ENCODE data around the gene HMBS. TPM values are rescaled to one million over a fixed set of nuclear protein-coding genes. Genes with fewer than 3 reads are reported as not detected.
"Not testable (repeated sequence)": the region's sequence is repeated elsewhere in the genome, so short reads cannot be mapped to it uniquely, and the experiment has no call there.

Gene HMBS
- 10 to 100 TPM; 17.3 to 18.8 TPM for total RNA-seq

DNA sequence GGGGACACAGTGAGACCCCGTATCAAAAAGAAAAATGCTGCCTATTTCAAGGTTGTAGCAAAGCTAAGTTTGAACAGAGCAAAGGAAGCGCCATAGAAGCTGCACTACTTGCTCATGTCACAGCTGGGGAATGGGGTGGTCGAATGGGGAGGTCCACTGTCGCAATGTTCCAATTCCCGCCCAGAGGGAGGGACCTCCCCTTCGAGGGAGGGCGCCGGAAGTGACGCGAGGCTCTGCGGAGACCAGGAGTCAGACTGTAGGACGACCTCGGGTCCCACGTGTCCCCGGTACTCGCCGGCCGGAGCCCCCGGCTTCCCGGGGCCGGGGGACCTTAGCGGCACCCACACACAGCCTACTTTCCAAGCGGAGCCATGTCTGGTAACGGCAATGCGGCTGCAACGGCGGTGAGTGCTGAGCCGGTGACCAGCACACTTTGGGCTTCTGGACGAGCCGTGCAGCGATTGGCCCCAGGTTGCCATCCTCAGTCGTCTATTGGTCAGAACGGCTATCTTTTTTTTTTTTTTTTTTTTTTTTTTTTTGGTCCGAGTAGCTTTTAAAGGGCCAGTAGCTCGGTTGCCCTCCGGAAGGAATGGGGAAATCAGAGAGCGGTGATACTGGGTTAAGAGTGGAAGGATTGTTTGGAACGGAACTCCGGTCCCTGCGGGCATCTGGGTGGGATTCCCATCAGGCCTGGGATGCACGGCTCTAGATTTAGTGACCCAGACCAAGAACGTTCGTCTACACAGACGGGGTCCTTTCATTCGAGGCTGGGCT, at the start of gene HMBS:
TSS of gene HMBS (plus strand) at position 219 of the 774 bp plus-strand sequence. CDS start at position 372, 153 bp downstream.
- Mint-ChIP-seq H3K27ac (peak within 1 kb of the TSS; percentile 91), H3K27me3 (no peaks in the 10 kb centered on the region), H3K4me1 (peaks cover 47% of the 10 kb centered on the region), H3K9me3 (no peaks in the 10 kb centered on the region), H3K36me3 (ENCODE audit: low read depth) (peaks cover 23% of the 10 kb centered on the region), H3K4me3 (peak within 1 kb of the TSS; percentile 98)
- peak; percentile 89 for DNase-seq
- ChIA-PET POLR2A (interaction anchor here (0.7 to 6.7 kb wide), 18 partner anchors 10 to 294 kb away, joined by 3 to 121 read pairs (median 4); partner anchors contain the start of genes C2CD2L, CBL, CENATAC and DDX6), CTCF (interaction anchor here (0.6 to 2.8 kb wide), 9 partner anchors 10 to 121 kb away, joined by 3 to 21 read pairs (median 9); partner anchors contain the start of genes CBL, DPAGT1 and VPS11)

DNA sequence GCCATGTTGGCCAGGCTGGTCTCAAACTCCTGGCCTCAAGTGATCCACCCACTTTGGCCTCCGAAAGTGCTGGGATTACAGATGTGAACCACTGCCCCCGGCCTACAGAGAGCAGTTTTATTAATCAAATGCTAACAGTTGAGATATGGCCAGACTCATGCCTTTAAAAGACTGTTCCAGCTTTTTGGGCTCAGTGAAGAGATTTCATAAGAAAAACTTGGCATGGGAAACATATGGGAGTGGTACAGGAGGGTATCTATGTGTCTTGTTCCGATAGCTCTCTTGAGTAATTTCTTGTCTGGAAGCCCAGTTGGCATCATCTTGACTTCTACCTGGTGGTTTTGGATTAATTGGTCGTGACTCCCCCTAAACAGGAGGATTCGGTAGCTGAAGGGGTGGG, 45.8 kb upstream of the HMBS start:
- Mint-ChIP-seq H3K9me3 (no peaks in the 10 kb centered on the region), H3K4me3 (no peak overlapping the region), H3K4me1 (peaks cover 4% of the 10 kb centered on the region), H3K36me3 (ENCODE audit: low read depth) (no peaks in the 10 kb centered on the region), H3K27ac (no peak overlapping the region), H3K27me3 (peaks cover 2% of the 10 kb centered on the region)
- POLR2A ChIA-PET, result interaction anchor here (0.6 to 1.0 kb wide), 3 partner anchors 8 to 20 kb away, joined by 3 to 4 read pairs (median 4); partner anchors contain the start of genes SLC37A4 and TRAPPC4
- CTCF ChIA-PET, result interaction anchor here (0.9 to 1.5 kb wide), 2 partner anchors 8 to 17 kb away, joined by 4 read pairs; no protein-coding TSS in a partner anchor
- no peak for DNase-seq

DNA sequence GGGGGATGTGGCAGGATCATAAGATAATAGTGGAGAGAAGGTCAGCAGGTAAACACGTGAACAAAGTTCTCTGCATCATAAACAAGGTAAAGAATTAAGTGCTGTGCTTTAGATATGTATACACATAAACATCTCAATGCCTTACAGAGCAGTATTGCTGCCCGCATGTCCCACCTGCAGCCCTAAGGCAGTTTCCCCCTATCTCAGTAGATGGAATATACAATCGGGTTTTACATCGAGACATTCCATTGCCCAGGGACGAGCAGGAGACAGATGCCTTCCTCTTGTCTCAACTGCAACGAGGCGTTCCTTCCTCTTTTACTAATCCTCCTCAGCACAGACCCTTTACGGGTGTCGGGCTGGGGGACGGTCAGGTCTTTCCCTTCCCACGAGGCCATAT, 45.2 kb upstream of the HMBS start:
- ChIA-PET POLR2A (interaction anchor here (0.6 to 1.0 kb wide), 3 partner anchors 9 to 20 kb away, joined by 3 to 4 read pairs (median 4); partner anchors contain the start of genes SLC37A4 and TRAPPC4), CTCF (interaction anchor here (1.5 kb wide), 1 partner anchor 17 kb away, joined by 4 read pairs; no protein-coding TSS in a partner anchor)
- not testable (repeated sequence) for H3K9me3 Mint-ChIP-seq; DNase-seq; H3K4me1 Mint-ChIP-seq; H3K27me3 Mint-ChIP-seq; H3K4me3 Mint-ChIP-seq; H3K27ac Mint-ChIP-seq; H3K36me3 Mint-ChIP-seq (ENCODE audit: low read depth)

DNA sequence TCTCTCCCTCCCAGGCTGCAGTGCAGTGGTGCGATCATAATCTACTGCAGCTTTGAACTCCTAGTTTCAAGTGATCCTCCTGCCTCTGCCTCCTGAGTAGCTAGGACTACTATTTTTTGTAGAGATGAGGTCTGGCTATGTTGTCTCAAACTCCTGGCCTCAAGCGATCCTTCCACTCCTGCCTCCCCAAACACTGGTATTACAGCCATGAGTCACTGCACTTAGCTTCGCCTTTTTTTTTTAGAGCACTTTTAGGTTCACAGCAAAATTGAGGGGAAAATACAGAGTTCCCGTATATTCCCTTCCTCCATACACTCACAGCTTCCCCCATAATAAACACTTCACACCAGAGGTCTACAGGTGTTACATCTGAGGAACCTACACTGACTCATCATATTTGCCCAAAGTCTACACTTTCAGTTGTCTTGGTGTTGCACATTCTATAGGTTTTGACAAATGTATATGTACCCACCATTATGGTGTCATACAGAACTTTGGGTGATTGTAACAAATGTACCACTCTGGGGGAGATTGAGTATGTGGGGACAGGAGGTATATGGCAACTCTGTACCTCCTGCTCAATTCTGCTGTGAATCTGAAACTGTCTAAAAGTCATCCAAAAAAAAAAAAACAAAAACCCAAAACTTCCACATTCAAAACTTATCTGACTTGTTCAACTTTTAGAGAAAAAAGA, 42.7 kb upstream of the HMBS start:
- H3K9me3 Mint-ChIP-seq, result no peaks in the 10 kb centered on the region
- no peak for DNase-seq
- peaks cover 26% of the 10 kb centered on the region for H3K36me3 Mint-ChIP-seq (ENCODE audit: low read depth)
- POLR2A ChIA-PET, result interaction anchor here (0.6 to 1.5 kb wide), 3 partner anchors 10 to 13 kb away, joined by 3 to 5 read pairs (median 3); no protein-coding TSS in a partner anchor
- H3K27me3 Mint-ChIP-seq, result peaks cover 2% of the 10 kb centered on the region
- H3K27ac Mint-ChIP-seq, result no peak overlapping the region
- no peak overlapping the region for H3K4me3 Mint-ChIP-seq
- CTCF ChIA-PET, result interaction anchor here (0.7 to 1.3 kb wide), 4 partner anchors 9 to 15 kb away, joined by 3 to 5 read pairs (median 4); no protein-coding TSS in a partner anchor
- peaks cover 4% of the 10 kb centered on the region for H3K4me1 Mint-ChIP-seq

DNA sequence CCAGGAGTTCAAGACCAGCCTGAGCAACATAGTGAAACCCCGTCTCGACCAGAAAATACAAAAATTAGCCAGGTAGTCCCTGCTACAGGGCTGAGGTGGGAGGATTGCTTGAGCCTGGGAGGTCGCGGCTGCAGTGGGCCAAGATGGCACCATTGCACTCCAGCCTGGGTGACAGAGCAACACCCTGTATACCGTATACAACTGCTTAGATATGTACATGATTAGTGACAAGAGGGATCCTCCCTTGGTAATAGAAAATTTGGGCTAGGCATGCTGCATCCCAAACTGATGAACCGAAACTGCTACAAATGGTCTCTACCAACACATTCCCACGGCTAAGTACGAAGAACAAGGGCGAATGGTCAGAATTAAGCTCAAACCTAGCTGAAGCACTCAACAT, 41.8 kb upstream of the HMBS start:
- DNase-seq, result no peak
- H3K27ac Mint-ChIP-seq, result no peak overlapping the region
- no peak overlapping the region for H3K4me3 Mint-ChIP-seq
- H3K27me3 Mint-ChIP-seq, result peaks cover 2% of the 10 kb centered on the region
- H3K36me3 Mint-ChIP-seq (ENCODE audit: low read depth), result peaks cover 34% of the 10 kb centered on the region
- no peaks in the 10 kb centered on the region for H3K9me3 Mint-ChIP-seq
- CTCF ChIA-PET, result interaction anchor here (1.3 kb wide), 1 partner anchor 10 kb away, joined by 3 read pairs; no protein-coding TSS in a partner anchor
- peaks cover 4% of the 10 kb centered on the region for H3K4me1 Mint-ChIP-seq
- POLR2A ChIA-PET, result interaction anchor here (1.1 to 1.5 kb wide), 3 partner anchors 9 to 25 kb away, joined by 3 to 5 read pairs (median 5); partner anchors contain the start of genes HYOU1 and VPS11

DNA sequence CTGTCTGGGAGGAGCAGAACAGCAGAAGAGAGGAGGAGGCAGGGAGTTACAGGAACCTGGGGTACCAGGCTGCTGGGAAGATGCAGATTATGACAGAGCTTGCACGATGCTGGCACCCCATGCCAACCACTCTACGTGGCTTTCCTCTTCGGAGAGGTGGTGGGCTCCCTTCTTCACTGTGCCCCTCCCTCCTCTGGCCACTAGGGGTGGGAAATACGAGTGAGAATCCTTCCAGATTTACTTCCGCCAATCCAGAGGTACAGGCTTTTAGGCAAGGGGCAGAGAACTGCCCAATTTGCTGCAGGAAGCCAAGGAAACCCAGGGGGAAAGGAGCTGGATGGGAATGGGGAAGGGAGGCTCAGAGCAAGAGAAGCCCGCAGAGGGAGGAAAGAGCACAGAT, 40.0 kb upstream of the HMBS start:
- CTCF ChIA-PET, result no interaction called here

DNA sequence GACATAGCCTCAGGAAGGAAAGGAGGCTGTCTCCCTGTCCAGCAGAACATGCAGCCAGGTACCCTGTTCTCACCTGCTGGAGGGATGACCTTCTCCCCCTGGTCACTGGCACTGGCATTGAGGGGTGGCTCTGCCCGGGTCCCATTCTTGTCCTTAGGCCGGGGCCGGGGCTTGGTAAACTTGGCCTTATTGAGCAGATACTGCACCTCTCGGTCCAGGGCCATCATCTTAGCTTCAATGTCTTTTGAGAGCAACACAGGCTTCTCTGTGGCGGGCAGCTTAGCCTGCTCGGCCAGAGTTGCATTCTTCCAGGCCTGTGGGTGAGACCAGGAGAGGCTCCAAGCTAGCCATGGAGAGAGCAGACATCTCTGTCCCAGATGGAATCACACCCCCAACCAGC, 38.2 kb upstream of the HMBS start:
- Mint-ChIP-seq H3K27me3 (no peaks in the 10 kb centered on the region), H3K4me1 (peaks cover 17% of the 10 kb centered on the region), H3K36me3 (ENCODE audit: low read depth) (peaks cover 63% of the 10 kb centered on the region), H3K4me3 (no peak overlapping the region), H3K27ac (no peak overlapping the region), H3K9me3 (no peaks in the 10 kb centered on the region)
- CTCF ChIA-PET, result interaction anchor here (0.6 to 0.8 kb wide), 3 partner anchors 8 to 57 kb away, joined by 3 to 4 read pairs (median 3); no protein-coding TSS in a partner anchor
- POLR2A ChIA-PET, result interaction anchor here (1.0 to 2.6 kb wide), 3 partner anchors 10 to 49 kb away, joined by 4 to 16 read pairs (median 6); partner anchors contain the start of genes CENATAC, HYOU1 and SLC37A4
- no peak for DNase-seq

More for the DNA sequence above, 40.0 kb upstream of the HMBS start:
- no peaks in the 10 kb centered on the region for H3K9me3 Mint-ChIP-seq
- H3K36me3 Mint-ChIP-seq (ENCODE audit: low read depth), result peaks cover 51% of the 10 kb centered on the region
- no peak overlapping the region for H3K4me3 Mint-ChIP-seq
- peaks cover 10% of the 10 kb centered on the region for H3K4me1 Mint-ChIP-seq
- POLR2A ChIA-PET, result interaction anchor here (0.9 to 1.4 kb wide), 2 partner anchors 12 to 26 kb away, joined by 3 read pairs; no protein-coding TSS in a partner anchor
- no peak overlapping the region for H3K27ac Mint-ChIP-seq
- DNase-seq, result no peak
- H3K27me3 Mint-ChIP-seq, result no peaks in the 10 kb centered on the region

DNA sequence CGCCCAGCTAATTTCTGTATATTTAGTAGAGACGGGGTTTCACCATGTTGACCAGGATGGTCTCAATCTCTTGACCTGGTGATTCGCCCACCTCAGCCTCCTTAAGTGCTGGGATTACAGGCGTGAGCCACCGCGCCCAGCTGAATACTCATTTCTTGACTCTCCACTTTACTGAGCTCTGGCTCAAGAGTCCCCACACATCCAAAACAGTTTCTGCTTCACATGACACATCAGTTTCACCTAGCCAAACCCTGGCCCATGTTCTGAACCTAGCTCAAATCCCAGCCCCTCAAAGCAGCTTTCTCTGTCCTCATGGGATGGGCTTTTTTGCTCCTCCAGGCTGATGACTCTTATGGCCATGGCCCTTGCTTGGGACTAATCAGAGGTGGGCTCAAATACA, 37.5 kb upstream of the HMBS start:
- CTCF ChIA-PET, result interaction anchor here (0.8 to 1.4 kb wide), 2 partner anchors 9 to 357 kb away, joined by 3 to 4 read pairs; no protein-coding TSS in a partner anchor
- DNase-seq, result no peak
- Mint-ChIP-seq H3K9me3 (no peaks in the 10 kb centered on the region), H3K27me3 (no peaks in the 10 kb centered on the region), H3K4me1 (peaks cover 18% of the 10 kb centered on the region), H3K27ac (no peak overlapping the region), H3K4me3 (no peak overlapping the region), H3K36me3 (ENCODE audit: low read depth) (peaks cover 68% of the 10 kb centered on the region)
- POLR2A ChIA-PET, result interaction anchor here (2.0 to 2.6 kb wide), 3 partner anchors 9 to 27 kb away, joined by 4 to 16 read pairs (median 6); partner anchors contain the start of genes HYOU1 and SLC37A4

DNA sequence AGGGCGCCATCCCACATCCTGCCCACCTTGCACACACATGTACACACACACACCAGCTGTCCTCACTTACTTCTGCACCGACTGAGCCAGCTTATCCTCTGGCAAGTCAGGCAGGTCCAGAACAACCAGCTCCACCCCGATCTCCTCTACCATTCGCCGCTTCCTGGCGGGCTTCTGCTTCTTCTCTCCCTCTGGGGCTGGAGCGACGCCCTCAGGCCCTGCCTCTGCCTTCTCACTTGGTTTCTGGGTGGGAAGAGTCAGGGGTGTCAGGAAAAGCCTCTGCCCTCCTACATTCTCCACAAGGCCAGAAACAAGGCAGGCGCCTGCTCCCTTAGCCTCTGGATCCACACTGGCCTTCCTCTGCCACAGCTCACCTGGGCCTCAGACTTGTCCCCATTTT, 36.0 kb upstream of the HMBS start:
- no peak overlapping the region for H3K27ac Mint-ChIP-seq
- H3K36me3 Mint-ChIP-seq (ENCODE audit: low read depth), result peaks cover 80% of the 10 kb centered on the region
- H3K9me3 Mint-ChIP-seq, result no peaks in the 10 kb centered on the region
- ChIA-PET POLR2A (interaction anchor here (1.4 to 2.6 kb wide), 3 partner anchors 8 to 29 kb away, joined by 4 to 16 read pairs (median 7); partner anchors contain the start of genes HYOU1 and VPS11), CTCF (interaction anchor here (1.1 to 1.4 kb wide), 2 partner anchors 17 to 359 kb away, joined by 3 to 4 read pairs; no protein-coding TSS in a partner anchor)
- H3K4me1 Mint-ChIP-seq, result peaks cover 29% of the 10 kb centered on the region
- H3K27me3 Mint-ChIP-seq, result no peaks in the 10 kb centered on the region
- DNase-seq, result no peak
- no peak overlapping the region for H3K4me3 Mint-ChIP-seq

DNA sequence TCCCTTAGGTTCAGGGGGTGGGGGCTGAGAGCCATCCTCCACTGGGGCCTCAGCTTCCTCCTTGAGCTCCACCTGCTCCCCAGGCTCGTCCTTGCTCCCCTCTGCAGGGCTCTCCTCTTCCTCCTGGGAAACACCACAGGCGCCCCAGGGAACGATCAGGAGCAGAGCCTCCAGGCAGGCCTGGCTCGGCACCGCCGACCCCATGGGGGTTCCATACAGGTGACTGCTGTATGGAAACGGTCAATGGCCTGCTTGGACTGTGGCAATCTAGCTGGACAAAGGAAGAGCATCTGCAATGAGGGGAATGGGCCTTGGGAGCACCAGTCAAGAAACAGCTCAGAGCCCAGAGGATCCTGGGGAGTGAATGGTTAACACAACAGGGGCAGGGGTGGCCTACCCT, 35.6 kb upstream of the HMBS start:
- peaks cover 33% of the 10 kb centered on the region for H3K4me1 Mint-ChIP-seq
- CTCF ChIA-PET, result no interaction called here
- POLR2A ChIA-PET, result interaction anchor here (1.4 to 2.0 kb wide), 2 partner anchors 19 to 29 kb away, joined by 4 to 7 read pairs; partner anchors contain the start of gene VPS11
- no peaks in the 10 kb centered on the region for H3K9me3 Mint-ChIP-seq
- H3K27me3 Mint-ChIP-seq, result no peaks in the 10 kb centered on the region
- DNase-seq, result no peak
- H3K4me3 Mint-ChIP-seq, result no peak overlapping the region
- H3K36me3 Mint-ChIP-seq (ENCODE audit: low read depth), result peaks cover 83% of the 10 kb centered on the region
- H3K27ac Mint-ChIP-seq, result no peak overlapping the region

DNA sequence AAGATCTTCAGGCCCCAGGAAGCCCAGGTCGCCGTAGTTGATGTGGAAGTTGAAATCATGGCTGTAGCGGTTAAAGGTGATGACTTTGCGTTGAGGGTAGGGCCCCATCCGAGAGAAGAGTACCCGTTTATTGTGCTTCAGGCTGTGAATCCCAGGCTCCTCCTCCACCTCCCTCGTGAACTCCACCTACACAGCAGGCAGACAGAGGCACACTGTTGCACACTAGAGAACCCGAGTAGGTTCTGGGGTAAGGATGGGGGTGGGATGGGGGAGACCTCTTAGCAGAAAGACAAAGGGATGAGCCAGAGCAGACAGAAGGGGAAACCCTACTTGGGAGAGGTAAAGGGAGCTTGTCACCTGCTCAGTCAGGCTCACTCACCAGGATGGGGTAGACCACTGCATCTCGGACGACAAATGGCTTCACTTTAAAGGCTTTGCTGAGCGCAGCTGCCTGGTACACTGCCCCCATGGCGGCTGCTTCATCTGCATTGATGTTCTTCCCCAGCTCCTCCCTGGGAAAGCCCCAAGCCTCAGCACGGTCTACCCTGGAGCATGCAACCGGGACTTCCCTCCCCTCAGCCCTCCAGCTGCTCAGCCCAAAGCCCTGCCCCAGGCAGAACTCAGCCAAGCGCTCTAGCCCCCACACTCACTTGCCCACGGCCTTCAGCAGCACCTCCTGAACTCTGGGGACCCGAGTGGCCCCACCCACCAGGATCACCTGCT, 33.1 kb upstream of the HMBS start:
- Mint-ChIP-seq H3K9me3 (no peaks in the 10 kb centered on the region), H3K27me3 (no peaks in the 10 kb centered on the region), H3K36me3 (ENCODE audit: low read depth) (peaks cover 82% of the 10 kb centered on the region), H3K27ac (peak overlapping the region; percentile 47), H3K4me3 (no peak overlapping the region), H3K4me1 (peaks cover 56% of the 10 kb centered on the region)
- ChIA-PET POLR2A (interaction anchor here (1.1 to 2.1 kb wide), 6 partner anchors 8 to 43 kb away, joined by 3 to 6 read pairs (median 4); partner anchors contain the start of genes TRAPPC4 and VPS11), CTCF (no interaction called here)
- no peak for DNase-seq

Data from activated CD4-positive, alpha-beta memory T cell treated with anti-CD3 and anti-CD28 coated beads, Interleukin-2, amount 10 ng/mL, durations not matched to agents 7 days and 5 days (primary cell).